ENCODE measurements around the gene NPHP4.
"Not testable (repeated sequence)": the region's sequence is repeated elsewhere in the genome, so short reads cannot be mapped to it uniquely, and the experiment has no call there.

The NPHP4 gene

DNA sequence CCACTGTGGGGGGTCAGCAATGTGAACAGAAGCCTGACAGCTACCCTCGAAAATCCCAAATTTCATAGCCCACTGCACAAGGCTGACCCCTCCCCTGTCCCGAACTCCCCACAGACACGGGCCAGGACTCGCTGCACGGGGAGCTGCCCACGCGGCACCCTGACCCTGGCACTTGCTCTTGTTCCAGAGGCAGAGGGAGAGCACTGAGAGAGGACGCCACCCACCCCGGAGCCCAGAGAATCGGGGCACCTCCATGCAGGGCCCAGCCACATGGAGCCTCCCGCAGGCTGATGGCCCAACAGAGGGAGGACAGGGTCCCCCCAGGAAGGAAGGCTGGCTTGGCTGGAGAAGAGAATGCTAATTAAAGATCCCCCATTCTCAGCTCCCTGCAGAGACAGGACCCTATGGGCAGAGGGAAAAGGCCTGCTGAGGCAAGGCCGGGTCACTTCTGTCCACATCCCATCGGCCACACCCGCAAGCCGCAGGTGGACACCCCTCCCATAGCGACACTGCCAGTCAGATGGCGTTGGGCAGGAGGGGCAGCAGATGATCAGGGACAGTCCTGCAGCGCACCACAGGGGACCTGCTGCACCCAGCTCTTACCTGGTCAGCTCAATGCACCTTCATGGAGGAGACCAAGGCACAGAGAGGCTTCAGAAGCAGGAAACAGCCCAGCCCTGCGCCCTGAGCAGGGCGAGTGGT lies 136.9 kb downstream of the NPHP4 start:
- no peak for DNase-seq (ENCODE audit: low spot score)

DNA sequence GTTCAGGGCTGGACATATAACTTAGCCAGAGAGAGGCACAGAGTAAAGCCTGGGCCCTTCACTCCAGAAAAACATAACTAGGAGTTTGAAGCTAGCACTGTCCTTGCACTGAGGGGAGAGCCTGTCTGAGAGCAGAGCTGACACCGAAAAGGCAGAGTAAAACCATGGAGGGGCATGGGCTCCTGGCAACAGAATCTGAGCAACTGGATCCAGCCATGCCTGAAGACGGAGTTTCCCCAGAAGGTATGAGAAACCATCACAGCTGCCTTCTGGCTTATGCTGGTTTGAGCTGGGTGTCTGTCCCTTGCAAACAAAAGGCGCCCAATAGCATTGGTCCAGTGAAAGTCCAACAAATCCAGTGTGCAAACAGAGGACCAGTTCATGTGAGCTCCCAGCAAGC lies 137.5 kb downstream of the NPHP4 start:
- no peak for DNase-seq (ENCODE audit: low spot score)

DNA sequence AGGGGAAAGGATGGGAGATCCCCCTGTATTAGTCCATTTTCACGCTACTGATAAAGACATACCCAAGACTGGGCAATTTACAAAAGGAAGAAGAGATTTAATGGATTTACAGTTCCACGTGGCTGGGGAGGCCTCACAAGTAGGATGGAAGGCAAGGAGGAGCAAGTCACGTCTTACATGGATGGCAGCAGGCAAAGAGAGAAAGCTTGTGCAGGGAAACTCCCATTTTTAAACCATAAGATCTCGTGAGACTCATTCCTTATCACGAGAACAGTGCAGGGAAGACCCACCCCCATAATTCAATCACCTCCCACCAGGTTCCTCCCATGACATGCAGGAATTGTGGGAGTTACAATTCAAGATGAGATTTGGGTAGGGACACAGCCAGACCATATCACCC lies 138.4 kb downstream of the NPHP4 start:
- not testable (repeated sequence) for DNase-seq (ENCODE audit: low spot score)

GRCh38 chr1:5850503-5850902 lies 141.7 kb downstream of the NPHP4 start:
- DNase-seq (ENCODE audit: low spot score), result no peak

GRCh38 chr1:5849550-5849949 lies 142.7 kb downstream of the NPHP4 start:
- no peak for DNase-seq (ENCODE audit: low spot score)

GRCh38 chr1:5847013-5847659 lies 145.1 kb downstream of the NPHP4 start:
- no peak for DNase-seq (ENCODE audit: low spot score)

- DNase-seq (ENCODE audit: low spot score), result no peak
These were observed 146.8 kb downstream of the NPHP4 start for GRCh38 chr1:5845376-5845775.

- DNase-seq (ENCODE audit: low spot score), result no peak
These were observed 147.8 kb downstream of the NPHP4 start for GRCh38 chr1:5844442-5844841.

GRCh38 chr1:5843521-5844096 lies 148.6 kb downstream of the NPHP4 start:
- no peak for DNase-seq (ENCODE audit: low spot score)

DNA sequence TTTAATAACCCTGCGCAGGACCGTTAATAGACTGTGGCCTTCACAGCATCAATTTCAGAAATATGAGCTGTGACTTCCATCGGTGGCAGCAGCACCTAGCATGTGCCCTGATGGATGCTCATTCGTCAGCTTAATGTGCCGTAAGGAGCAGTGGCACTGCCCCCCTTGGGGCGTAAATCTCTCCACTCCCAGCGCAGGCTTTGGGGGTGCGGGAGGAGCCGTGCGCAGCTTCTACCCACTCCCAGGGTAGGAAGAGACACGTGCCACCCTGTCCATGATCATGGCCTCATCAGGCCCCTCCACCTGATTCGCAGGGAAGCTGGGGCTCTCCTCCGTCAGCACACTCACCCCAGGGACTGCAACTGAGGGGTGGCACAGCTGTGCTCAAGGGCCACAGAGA lies 149.5 kb downstream of the NPHP4 start:
- no peak for DNase-seq (ENCODE audit: low spot score)

GRCh38 chr1:5840551-5841001 lies 151.6 kb downstream of the NPHP4 start:
- no peak for DNase-seq (ENCODE audit: low spot score)

- no peak for DNase-seq (ENCODE audit: low spot score)
These were observed 152.2 kb downstream of the NPHP4 start for GRCh38 chr1:5839881-5840550.

- DNase-seq (ENCODE audit: low spot score), result no peak
These were observed 152.9 kb downstream of the NPHP4 start for GRCh38 chr1:5839161-5839880.

DNA sequence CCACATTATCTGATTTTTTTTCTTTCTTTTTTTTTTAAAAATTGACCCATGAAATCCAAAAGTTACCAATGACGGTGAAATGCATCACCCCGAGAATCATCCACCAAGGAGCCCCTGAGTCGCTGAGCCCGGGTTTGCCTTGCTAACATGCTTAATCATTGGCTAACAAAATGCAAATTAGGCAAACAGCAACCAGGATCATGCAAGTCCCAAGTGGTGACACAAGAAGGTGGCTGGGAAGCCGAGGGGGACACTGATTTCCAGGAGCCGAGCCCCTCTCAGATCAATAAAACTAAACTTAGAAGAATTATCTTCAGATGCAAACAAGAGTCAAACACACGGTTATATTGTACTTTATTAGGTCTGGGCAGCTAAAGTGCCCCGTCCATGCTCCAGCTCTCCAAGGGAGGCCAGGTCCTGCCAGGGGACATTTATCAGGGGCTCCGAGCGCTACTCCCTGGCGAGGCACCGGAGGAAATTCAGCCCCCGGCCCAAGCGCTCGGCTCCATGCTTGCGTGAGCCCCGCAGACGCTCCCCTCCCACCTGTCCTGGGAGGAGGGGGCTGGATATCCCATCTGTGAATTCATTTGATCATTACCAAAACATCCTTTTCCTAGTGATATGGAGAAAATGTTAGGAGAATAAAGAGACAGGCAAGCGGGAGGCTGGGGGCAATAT lies 154.1 kb downstream of the NPHP4 start:
- DNase-seq (ENCODE audit: low spot score), result no peak

DNA sequence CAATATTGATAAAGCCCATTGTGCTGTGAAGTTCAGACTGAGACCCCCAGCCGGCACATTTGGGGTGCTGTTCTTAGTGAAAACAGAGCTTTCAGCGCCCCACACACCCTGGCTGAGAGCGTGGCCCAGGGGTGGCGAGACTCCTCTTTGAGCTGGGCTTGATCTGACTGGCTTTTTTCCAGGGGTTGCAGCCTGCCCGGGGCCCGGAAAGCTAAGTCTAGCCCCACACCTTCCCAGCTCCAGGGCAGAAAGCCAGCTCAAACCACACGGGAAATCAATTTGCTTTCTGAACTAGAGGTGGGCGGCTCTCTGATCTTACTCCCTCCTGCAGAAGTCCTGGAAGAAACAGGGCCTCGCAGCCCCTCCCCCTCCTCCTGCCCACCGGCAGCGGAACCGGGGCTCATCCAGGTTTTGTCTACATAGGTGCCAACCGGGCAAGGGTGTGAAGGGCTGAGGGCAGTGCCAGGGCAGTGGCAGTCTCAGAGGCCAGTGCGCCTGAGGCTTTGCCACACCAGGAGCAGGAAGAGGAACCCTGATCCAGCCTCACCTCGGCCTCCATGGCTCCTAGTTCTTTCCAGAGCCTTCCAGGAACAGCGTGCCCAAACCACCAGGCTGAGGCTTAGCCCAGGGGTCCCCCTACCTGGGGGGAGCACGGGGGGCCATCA lies 155.3 kb downstream of the NPHP4 start:
- no peak for DNase-seq (ENCODE audit: low spot score)

DNA sequence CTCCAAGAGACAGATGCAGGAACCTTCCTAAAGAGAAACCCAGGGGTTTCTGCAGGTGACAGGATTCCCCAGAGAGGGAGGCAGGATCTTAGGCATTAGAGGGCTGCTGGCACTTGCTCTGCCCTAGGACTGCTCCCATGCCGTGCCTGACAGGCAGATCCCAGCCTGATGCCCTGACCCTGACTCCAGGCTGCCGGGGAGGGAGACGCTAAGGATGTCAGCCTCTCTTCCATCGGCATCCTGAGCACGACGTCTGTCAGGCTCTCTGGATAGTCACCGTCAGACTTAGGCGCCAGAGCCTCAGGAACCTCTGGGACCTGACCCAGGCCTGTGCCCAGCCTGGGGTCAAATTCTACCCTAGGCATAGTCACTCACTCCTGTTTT lies 157.1 kb downstream of the NPHP4 start:
- no peak for DNase-seq (ENCODE audit: low spot score)

GRCh38 chr1:5834477-5835178 lies 157.6 kb downstream of the NPHP4 start:
- DNase-seq (ENCODE audit: low spot score), result no peak

GRCh38 chr1:5833911-5834310 lies 158.3 kb downstream of the NPHP4 start:
- DNase-seq (ENCODE audit: low spot score), result no peak

- no peak for DNase-seq (ENCODE audit: low spot score)
These were observed 159.0 kb downstream of the NPHP4 start for GRCh38 chr1:5832916-5833895.

All from CD4-positive, alpha-beta T cell treated with Interleukin-15 for 4 hours (primary cell).